Measurements from ENCODE around the gene MCC.

DNA sequence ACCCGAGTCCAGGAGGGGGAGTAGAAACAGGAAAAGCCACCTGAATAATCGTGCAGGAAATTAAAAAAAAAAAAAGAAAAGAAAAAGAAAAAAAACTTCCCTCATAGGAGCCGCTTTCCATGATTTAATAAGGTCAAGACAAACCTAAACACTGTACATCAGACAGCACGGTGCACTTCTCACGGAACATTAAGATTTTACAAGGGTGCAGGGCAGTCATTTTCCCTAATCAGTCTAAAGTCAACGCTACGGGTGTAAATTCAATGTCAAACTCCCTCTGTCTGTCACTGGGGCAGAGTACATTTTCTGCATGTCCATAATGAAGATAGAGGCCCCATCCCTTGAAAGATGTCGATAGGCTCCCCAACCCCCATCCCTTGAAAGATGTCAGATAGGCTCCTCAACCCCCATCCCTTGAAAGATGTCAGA, 193.1 kb downstream of the MCC start:
- TF ChIP-seq, protein P1, sequence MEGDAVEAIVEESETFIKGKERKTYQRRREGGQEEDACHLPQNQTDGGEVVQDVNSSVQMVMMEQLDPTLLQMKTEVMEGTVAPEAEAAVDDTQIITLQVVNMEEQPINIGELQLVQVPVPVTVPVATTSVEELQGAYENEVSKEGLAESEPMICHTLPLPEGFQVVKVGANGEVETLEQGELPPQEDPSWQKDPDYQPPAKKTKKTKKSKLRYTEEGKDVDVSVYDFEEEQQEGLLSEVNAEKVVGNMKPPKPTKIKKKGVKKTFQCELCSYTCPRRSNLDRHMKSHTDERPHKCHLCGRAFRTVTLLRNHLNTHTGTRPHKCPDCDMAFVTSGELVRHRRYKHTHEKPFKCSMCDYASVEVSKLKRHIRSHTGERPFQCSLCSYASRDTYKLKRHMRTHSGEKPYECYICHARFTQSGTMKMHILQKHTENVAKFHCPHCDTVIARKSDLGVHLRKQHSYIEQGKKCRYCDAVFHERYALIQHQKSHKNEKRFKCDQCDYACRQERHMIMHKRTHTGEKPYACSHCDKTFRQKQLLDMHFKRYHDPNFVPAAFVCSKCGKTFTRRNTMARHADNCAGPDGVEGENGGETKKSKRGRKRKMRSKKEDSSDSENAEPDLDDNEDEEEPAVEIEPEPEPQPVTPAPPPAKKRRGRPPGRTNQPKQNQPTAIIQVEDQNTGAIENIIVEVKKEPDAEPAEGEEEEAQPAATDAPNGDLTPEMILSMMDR (IDR thresholded peaks at IDR 0.05) = no peak
- TF ChIP-seq POLR2A (IDR thresholded peaks at IDR 0.05) = no peak
